ENCODE results near the gene RPLP1. TPM values are rescaled to one million over a fixed set of nuclear protein-coding genes. Genes with fewer than 3 reads are reported as not detected.

Gene RPLP1
- total RNA-seq: 57.8 and 102 TPM in 2 replicates

GRCh38 chr15:69452692-69453521 lies at the start of gene RPLP1:
Gene RPLP1 (plus strand): TSS chr15:69452818. CDS start chr15:69452949, 131 bp downstream.

GRCh38 chr15:69413822-69414700 lies 38.6 kb upstream of the RPLP1 start, which contains the start of gene KIF23:
Gene KIF23 (plus strand): TSS chr15:69414349. CDS start chr15:69414466, 117 bp downstream.

Other genes starting within 250 kb of the RPLP1 start
- 0.22 TPM in 1 of 2 replicates, not detected in the other for gene PAQR5, start 153.9 kb upstream of the RPLP1 start, total RNA-seq
- 4.9 and 5.3 TPM in 2 replicates for gene KIF23, start 38.5 kb upstream of the RPLP1 start, total RNA-seq